Stimulated activated CD4-positive, alpha-beta T cell treated with anti-CD3 and anti-CD28 coated beads, Interleukin-12 subunit alpha, Interleukin-12 subunit beta, amount 100 ng/mL, for 24 hours (primary cell): Measurements from ENCODE around the gene USP16.

Experiments used
- DNase-seq, 2 experiments: peaks; one replicate each; pipeline ENCODE4 v3.0.0-alpha.2; 2020; ENCODE audit warnings: low read depth in 2 of 2

USP16 gene

DNA sequence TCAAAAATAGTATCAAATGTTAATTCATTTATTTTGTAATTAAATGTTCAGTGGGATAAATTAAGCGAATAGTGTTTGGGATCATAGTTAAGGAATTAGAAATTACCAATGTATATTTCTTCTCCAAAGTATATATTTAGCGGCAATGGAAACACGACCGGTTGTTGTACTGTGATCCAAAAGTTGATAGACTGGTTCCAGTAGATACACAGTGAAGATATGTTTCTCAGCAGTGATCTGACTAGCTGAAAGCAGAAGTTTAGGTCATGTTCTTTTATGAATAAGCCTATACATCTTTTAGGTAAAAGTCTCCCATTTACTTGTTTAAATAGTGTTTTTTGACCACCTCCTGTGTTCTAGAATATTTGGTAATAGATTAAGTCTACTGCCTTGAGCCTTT lies 8.8 kb downstream of the USP16 start:
- no peak for DNase-seq

DNA sequence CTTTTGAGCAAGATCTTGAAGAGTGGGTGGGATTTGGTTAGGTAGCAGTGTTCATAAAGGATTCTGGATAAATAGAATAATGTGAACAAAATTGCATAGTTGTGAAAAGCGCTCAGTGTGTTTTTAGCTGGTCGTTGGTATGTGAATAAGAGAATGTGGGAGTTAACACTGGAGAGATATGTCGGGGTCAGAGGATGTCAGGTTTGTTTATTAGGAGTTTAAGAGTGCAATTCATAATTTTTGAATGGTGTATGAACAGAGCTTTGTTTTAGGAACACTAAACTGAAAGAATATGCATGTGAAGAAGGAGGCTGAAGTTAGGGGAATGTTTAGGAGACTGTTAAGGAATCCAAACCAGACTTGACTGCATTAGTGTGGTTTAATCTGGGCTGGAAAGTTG lies 9.4 kb downstream of the USP16 start:
- no peak for DNase-seq

- DNase-seq, result no peak
Measured at GRCh38 chr21:29034678-29035077, 10.2 kb downstream of the USP16 start.

DNA sequence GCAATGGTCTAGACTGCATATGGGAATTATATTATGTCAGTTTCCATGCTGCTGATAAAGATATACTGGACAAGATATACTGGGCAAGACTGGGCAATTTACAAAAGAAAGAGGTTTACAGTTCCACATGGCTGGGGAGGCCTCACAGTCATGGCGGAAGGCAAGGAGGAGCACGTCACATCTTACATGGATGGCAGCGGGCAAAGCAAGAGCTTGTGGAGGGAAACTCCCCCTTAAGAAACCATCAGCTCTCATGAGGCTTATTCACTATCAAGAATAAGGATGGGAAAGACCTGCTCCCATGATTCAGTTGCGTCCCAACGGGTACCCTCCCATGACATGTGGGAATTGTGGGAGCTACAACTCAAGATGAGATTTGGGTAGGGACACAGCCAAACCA lies 27.8 kb downstream of the USP16 start:
- no peak for DNase-seq

DNA sequence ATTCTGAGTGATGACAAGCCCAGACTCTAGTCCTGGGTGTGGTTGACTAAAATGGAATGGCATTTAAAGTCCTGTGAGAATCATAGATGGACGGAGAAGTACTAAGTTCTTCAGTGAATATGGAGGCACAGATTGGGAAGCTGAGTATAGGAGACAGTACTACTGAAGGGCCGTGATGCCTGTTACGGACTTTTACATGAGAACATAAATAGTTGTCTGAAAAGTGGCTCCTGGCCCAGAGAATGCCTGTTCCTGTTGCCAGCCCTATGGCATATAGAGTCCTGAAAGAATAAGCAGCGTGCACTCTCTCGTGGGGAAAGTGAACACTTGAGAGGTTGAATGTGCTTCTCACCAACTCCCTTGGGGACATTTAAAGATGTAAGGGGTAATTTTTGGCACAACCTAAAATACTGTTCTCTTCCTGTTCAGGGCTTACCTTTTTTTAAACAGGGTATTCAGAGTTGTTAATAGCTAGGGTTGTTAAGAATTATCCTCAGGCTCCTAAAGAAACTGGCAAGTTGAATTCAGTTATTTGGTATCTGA lies 28.6 kb downstream of the USP16 start:
- no peak for DNase-seq

DNA sequence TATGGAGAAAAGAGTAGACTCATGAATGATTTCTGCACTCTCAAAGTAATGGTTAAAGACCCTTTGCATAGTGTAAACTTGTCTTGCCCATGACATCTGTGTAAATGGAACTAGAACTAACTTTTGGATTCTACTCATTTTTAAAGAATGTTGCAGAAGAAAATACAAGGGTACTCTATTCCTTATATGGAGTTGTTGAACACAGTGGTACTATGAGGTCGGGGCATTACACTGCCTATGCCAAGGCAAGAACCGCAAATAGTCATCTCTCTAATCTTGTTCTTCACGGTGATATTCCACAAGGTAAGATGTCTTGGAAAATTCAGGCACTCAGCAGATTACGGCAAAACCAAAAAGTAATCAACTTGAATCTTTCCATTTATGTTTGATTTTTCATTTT lies 29.2 kb downstream of the USP16 start:
- no peak for DNase-seq

- no peak for DNase-seq
Measured at GRCh38 chr21:29055080-29055479, 30.6 kb downstream of the USP16 start.

DNA sequence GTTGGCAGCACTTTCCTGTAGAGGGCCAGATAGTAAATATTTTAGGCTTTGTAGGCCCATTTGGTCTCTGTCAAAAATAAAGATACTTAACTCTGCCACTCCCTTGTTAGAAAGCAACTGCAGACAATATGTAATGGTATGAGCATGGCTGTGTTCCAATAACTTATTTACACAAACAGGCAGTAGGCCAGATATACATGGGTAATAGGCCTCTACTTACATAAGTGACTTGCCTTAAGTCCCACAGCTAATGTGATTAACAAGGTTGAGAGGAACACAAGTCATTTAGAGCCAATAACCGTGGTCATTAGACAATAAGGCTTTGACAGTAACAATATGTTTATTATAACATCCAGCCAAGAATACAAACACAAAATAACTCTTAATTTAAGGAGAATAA lies 31.5 kb downstream of the USP16 start:
- no peak for DNase-seq

DNA sequence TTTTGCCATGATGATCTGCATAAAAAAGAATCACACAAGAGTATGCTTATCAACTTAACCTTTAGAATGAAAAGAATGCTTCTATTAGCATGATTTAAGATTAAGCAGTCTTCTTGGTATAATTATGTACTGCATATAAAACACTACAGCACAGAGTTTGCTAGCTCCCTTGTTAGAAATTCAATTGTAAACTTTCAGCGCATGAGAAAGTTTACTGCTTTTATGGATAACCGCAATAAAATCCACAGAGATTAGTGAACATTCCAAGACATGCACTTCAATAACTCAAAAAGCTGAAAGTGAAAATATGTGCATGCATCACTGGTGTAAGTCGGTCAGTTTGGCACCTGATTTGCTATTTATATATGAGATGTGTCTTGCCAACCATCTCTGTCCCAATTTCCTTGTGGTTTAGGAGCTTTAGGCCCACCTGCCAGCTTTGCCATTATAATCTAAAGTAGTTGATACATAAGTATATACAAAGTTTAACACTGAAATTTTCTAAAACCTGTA lies 32.1 kb downstream of the USP16 start:
- no peak for DNase-seq

DNA sequence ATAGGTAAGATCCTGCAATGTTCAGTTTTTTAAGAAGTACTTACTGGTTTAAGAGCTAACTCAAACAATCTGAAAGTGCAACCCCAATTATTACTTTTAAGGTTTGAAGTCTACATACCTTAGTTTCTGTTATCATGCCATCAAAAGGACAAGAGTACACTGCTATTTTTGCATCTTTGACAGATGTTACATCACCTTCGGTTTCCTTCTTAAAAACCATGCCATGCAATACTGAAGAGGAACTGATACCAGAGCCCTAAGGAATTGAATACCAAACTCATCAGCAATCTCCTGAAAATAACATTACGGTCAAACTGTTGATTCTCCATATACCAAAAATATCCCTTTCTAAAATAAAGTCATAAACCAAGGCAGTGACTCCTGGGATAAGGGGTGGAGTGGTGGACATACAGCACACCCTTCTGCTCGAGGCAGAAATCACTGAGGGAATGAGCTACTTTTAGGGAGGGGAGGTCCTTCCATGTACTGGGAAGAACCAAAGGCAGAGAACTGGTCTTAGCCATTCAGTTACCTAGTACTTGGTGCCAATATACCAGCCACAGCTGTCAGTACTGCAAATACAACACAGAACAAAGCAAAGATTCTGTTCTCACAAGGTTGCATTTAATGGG lies 40.5 kb downstream of the USP16 start:
- no peak for DNase-seq

GRCh38 chr21:29072873-29073221 lies 48.4 kb downstream of the USP16 start:
- DNase-seq, result no peak

DNA sequence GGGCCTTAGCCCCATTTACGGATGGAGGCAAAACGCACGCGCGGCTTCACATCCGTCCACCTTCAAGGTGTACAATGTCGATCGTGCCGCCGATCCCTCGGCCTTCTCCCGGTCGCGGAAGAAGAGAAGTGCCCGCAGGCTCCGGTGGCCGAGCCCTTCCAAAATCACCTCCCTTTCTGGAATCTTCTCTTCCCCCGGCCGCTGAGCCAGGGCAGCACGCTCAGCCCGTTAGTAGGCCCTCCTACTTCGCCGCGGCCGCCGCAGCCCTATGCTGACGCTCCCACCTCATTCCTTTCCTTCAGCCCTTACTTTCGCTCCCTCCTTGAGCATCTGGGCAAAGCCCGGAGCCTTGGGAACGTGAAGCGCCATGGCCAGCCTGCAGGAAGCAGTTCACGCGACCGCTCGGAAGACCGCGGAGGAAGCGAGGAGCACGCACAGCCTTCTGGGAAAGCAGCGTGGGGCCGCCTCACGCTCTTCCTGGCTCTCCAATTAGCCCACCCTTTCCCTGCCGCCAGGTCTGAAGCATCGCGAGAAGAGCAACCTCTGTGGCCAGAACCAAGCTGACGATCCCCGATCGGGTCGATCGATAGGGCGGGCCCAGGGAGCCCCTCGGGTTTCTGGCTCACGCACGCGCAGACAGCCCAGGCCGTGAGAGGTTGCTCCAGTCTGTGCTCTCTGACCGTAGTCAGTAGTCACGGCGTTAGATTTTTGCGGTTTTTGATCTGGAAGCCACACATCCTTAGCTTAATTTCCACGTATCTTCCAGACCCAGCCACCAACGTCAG lies 48.9 kb downstream of the USP16 start, which contains the start of gene CCT8:
Gene CCT8, minus strand, starts transcription at position 427 of the 785 bp plus-strand sequence. Its CDS starts 58 bp downstream, at position 369.
- peak; percentile 95 to 98 for DNase-seq

GRCh38 chr21:29074007-29074376 lies 49.5 kb downstream of the USP16 start:
- DNase-seq, result no peak

GRCh38 chr21:29074783-29075182 lies 50.3 kb downstream of the USP16 start:
- DNase-seq, result no peak

DNA sequence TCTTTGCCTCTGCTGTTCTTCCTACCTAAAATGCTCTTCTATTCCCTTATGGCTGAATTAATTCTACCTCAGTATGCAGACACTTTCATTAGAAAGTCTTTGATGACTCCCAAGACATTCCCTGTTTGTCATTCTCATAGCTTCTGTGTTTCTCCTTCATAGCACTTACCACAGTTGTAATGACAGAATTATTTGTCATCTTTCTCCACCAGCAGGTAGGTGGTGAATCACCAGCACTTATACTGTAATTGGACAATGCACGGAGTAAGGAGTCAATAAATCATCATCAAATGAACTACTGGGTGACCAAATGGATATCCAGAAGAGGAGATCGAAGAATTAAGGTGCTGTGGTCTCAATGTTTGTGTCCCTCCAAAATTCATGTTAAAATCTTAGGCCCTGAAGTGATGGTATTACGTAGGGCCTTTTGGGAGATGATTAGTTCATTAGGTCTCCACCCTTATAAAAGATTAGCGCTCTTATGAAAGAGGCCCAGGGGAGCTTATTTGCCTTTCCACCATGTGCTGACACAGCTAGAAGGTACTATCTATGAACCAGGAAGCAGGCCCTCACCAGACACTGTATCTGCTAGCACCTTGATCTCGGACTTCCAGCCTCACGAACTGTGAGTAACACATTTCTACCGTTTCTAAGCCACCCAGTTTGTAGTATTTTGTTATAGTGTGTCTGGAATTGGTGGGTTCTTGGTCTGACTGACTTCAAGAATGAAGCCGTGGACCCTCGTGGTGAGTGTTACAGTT lies 51.4 kb downstream of the USP16 start:
- DNase-seq, result no peak

DNA sequence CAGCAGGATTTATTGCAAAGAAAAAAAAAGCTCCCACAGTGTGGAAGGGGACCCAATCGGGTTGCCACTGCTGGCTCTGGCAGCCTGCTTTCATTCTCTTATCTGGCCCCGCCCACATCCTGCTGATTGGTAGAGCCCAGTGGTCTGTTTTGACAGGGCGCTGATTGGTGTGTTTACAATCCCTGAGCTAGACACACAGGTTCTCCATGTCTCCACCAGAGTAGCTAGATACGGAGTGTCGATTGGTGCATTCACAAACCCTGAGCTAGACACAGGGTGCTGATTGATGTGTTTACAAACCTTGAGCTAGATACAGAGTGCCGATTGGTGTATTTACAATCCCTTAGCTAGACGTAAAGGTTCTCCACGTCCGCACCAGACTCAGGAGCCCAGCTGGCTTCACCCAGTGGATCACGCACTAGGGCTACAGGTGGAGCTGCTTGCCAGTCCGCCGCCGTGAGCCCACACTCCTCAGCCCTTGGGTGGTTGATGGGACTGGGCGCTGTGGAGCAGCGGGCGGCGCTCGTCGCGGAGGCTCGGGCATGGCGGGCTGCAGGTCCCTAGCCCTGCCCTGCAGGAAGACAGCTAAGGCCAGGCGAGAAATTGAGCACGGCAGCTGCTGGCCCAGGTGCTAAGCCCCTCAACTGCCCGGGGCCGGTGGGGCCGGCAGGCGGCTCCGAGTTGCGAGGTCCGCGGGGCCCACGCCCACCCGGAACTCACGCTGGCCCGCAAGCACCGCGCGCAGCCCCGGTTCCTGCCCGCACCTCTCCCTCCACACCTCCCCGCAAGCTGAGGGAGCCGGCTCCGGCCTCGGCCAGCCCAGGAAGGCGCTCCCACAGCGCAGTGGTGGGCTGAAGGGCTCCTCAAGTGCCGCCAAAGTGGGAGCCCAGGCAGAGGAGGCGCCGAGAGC lies 52.5 kb downstream of the USP16 start:
- DNase-seq, result peak; percentile 42 to 55

DNA sequence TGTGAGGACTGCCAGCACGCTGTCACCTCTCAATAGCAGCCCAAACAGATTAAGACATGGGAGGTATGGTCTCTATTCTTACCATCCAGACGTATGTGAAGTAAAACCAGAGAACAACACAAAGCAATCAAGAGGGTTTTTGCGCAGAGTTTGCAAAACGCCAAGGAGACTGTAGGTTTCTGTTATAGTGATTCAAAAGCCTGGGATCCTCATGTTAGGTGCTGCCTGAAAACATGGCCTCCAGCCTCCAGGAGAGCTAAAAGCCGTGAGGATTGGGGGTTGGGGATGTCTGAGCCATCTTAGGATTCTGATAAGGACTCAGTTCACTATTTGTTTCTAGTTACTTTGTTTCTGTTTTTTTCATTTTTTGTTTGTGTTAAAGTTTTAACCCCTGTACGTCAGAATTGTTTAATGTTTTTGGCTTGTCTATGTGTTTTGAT lies 53.2 kb downstream of the USP16 start:
- no peak for DNase-seq

- DNase-seq, result no peak
Measured at GRCh38 chr21:29078869-29079767, 54.6 kb downstream of the USP16 start.

GRCh38 chr21:29080454-29080941 lies 56.0 kb downstream of the USP16 start:
- DNase-seq, result no peak
